Lower leg skin (tissue), 3 donors: Measurements from ENCODE around the gene IL18RAP.

Experiments used
- CTCF ChIP-seq, 3 donors: fragments of 450-650 bp; IDR thresholded peaks; one replicate each; pipeline ENCODE4 v1.5.1; 2016; ENCODE audit warnings: antibody characterized with exemption in 3 of 3, mild to moderate bottlenecking in 3 of 3, moderate library complexity in 2 of 3
- POLR2A ChIP-seq, 2 donors: fragments of 450-650 bp; IDR thresholded peaks; one replicate each; pipeline ENCODE4 v1.6.1; 2016 to 2017; ENCODE audit warnings: antibody characterized with exemption in 2 of 2, mild to moderate bottlenecking in 1 of 2, moderate library complexity in 1 of 2

DNA sequence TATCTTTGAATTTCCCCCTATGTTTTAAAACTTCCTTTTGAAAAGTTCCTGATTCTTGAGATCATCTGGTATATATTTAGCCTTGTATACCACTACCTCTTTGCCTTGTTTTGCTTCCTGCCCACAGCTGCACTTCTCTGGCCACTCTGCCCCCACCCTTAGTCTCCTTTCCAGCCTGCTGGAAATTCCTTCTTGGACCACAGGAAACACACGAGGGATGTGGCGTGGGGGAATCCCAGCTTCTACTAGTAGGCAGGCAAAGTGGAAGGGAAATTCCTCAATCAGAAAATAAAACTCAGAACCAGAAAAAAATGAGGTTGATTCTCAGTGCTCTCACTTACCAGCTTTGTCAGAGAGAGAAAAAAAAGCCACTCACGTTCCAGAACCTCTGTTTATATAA, 13.4 kb downstream of the IL18RAP start:
- TF ChIP-seq CTCF (IDR thresholded peaks at IDR 0.05) (no peak), POLR2A (IDR thresholded peaks at IDR 0.05) (no peak)
